GM06990 (cell line): ENCODE measurements around the gene CLCN4.

Experiments
- DNase-seq: peaks from one replicate; pipeline ENCODE4 v3.0.0-alpha.2; 2011; ENCODE audit not compliant: insufficient read length; ENCODE audit errors: extremely low read depth
- H3K27me3 ChIP-seq: replicated peaks from 2 replicates; pipeline ENCODE4 v1.6.0; 2011; ENCODE audit warnings: low read length; ENCODE audit not compliant: control insufficient read depth, insufficient read depth
- H3K36me3 ChIP-seq: 2 replicates; pipeline ENCODE4 v1.5.1; 2011; ENCODE audit warnings: low read length; ENCODE audit not compliant: control insufficient read depth, insufficient read depth
- H3K4me3 ChIP-seq: replicated peaks from 2 replicates; pipeline ENCODE4 v1.5.1; 2011; ENCODE audit warnings: low read depth, mild to moderate bottlenecking, control low read depth, low read length
- TF ChIP-seq, protein P1 (sequence below): IDR thresholded peaks from 2 replicates; pipeline ENCODE4 v1.5.1; 2011; ENCODE audit warnings: low read length, control low read depth, mild to moderate bottlenecking, inconsistent platforms; ENCODE audit not compliant: insufficient read depth, poor library complexity, severe bottlenecking

Gene CLCN4

DNA sequence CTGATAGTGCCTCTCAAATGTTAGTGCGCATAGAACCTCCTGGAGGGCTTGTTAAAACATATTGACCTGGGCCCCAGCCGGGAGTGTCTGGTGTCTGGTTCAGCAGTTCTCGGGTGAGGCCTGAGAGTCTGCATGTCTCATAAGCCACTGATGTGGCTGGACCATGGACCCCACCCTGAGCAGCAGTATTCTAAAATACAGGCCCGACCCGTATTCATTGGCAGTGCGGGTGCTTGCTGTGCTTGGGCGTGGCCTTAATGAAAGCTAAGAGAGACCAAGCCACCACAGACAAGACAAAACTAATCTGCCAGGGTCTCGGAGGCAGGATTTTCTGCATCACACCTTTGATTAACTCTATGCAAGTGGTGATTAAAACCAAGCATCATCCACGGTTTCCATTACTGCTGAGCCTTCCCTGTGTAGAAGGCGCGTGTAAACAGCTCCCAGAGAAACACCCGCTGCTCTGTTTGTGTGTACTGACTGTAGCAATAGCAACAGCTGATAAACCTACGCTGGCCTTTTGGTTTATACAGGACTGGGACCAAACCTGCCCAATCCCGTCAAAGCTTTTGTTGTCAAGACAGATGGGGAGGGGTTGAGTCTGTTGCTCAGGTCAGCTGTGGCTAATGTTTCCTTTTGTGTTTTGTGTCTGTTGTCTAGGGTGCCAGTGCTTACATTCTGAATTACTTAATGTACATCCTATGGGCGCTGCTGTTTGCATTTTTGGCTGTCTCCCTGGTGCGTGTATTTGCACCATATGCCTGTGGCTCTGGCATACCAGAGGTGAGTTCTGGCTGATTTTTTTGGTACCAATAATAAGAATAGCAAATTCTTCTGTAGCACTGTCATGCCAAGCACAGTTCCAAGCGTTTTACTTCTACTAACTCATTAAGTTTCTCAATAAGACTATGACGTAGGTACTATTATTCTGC, 40.8 kb downstream of the CLCN4 start:
- DNase-seq = no peak
- TF ChIP-seq, protein P1, sequence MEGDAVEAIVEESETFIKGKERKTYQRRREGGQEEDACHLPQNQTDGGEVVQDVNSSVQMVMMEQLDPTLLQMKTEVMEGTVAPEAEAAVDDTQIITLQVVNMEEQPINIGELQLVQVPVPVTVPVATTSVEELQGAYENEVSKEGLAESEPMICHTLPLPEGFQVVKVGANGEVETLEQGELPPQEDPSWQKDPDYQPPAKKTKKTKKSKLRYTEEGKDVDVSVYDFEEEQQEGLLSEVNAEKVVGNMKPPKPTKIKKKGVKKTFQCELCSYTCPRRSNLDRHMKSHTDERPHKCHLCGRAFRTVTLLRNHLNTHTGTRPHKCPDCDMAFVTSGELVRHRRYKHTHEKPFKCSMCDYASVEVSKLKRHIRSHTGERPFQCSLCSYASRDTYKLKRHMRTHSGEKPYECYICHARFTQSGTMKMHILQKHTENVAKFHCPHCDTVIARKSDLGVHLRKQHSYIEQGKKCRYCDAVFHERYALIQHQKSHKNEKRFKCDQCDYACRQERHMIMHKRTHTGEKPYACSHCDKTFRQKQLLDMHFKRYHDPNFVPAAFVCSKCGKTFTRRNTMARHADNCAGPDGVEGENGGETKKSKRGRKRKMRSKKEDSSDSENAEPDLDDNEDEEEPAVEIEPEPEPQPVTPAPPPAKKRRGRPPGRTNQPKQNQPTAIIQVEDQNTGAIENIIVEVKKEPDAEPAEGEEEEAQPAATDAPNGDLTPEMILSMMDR = no peak
- no peaks in the 10 kb centered on the region for H3K27me3 ChIP-seq
- no peak overlapping the region for H3K4me3 ChIP-seq
- no peaks in the 10 kb centered on the region for H3K36me3 ChIP-seq

DNA sequence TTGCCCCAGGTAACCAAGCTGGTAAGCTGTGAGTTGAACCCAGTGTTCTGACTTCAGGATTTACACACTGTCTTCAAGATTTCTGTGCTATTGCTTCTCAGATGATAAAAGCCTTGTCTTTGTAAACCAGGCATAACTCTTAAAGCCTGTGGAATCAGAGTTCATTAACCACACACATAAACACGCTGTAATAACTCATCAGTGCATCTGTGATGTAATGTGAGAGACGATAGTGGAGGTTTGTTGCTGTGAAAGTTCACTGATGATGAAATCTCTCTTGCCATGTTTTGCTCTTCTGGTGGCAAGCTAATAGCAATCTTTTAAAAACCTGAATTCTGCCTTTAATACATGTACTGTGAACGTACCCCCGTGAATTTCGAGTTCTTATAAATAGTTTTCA, 41.5 kb downstream of the CLCN4 start:
- DNase-seq = no peak
- TF ChIP-seq, protein P1 = no peak
- Histone ChIP-seq H3K36me3 (no peaks in the 10 kb centered on the region), H3K27me3 (no peaks in the 10 kb centered on the region), H3K4me3 (no peak overlapping the region)

DNA sequence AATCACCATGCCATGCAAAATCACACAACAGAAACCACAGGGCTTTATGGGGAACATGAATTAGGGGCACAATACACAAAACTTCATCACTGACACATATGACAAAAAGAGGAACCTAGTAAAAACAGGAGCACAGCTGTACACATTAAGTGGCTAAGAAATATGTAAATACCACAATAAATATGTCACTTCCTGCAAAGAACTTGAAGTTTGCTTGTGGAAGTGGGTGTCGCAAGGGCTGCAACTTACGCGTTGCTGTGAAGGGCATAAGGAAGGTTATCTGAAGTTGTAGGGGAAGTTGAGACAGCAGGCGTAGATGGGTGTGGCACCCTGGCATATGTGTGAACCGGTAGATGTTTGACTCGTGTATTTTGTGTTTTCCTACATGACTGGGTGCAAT, 42.4 kb downstream of the CLCN4 start:
- no peak overlapping the region for H3K4me3 ChIP-seq
- H3K27me3 ChIP-seq = no peaks in the 10 kb centered on the region
- TF ChIP-seq, protein P1 = no peak
- DNase-seq = peak; percentile 14
- H3K36me3 ChIP-seq = no peaks in the 10 kb centered on the region

DNA sequence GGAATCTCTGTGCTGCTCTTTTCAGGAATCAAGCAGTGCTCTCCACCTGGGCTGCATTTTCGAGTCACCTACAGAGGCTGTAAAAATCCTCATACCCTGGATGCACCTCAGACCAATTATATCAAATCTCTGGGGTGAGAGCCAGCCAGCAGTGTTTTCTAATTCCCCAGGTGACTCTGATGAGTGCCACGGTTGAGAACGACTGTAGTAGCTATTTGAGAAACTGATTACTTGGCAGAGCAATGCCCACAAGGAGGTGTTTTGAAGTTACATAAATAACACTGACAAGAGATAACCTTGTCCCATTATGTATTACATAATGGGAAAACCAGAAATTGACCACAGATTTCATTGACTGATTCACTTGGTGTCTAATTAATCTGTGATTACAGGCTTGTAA, 46.8 kb downstream of the CLCN4 start:
- Histone ChIP-seq H3K36me3 (no peaks in the 10 kb centered on the region; the same call in 1 of the 2 replicates), H3K4me3 (no peak overlapping the region), H3K27me3 (no peaks in the 10 kb centered on the region)
- TF ChIP-seq, protein P1 = no peak
- no peak for DNase-seq

DNA sequence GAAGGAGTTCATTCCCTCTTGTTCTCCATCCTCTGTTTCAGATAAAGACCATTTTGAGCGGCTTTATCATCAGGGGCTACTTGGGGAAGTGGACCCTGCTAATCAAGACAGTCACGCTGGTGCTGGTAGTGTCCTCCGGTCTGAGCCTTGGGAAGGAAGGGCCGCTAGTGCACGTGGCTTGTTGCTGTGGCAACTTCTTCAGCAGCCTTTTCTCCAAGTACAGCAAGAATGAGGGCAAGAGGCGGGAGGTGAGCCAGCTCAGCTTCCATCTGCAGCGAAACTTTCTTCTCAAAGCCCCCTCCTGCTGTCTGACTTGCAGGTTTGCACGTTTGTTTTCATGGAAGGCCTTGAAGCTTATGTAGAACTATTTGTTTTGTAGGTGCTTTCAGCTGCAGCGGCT, 49.5 kb downstream of the CLCN4 start:
- Histone ChIP-seq H3K4me3 (no peak overlapping the region), H3K27me3 (no peaks in the 10 kb centered on the region), H3K36me3 (no peaks in the 10 kb centered on the region; the same call in 1 of the 2 replicates)
- DNase-seq = no peak
- TF ChIP-seq, protein P1 = no peak
